CD1c-positive myeloid dendritic cell (primary cell): ENCODE data around the gene PDZK1IP1.
"Not testable (repeated sequence)": the region's sequence is repeated elsewhere in the genome, so short reads cannot be mapped to it uniquely, and the experiment has no call there.

Experiments used
- DNase-seq: peaks from one replicate; pipeline ENCODE4 v3.0.0-alpha.2; 2016; ENCODE audit errors: extremely low spot score

PDZK1IP1 gene

GRCh38 chr1:47223921-47224675 lies 34.3 kb upstream of the PDZK1IP1 start:
- no peak for DNase-seq

- DNase-seq = no peak
Observed at GRCh38 chr1:47223174-47223920, 33.5 kb upstream of the PDZK1IP1 start.

GRCh38 chr1:47222476-47222875 lies 32.6 kb upstream of the PDZK1IP1 start:
- peak; percentile 59 for DNase-seq

- DNase-seq = no peak
Observed at GRCh38 chr1:47219590-47220220, 29.9 kb upstream of the PDZK1IP1 start.

- DNase-seq = no peak
Observed at GRCh38 chr1:47219001-47219400, 29.2 kb upstream of the PDZK1IP1 start.

GRCh38 chr1:47216278-47217059 lies 26.6 kb upstream of the PDZK1IP1 start:
- no peak for DNase-seq

- no peak for DNase-seq
Observed at GRCh38 chr1:47215713-47216112, 25.9 kb upstream of the PDZK1IP1 start.

- peak; percentile 26 for DNase-seq
Observed at GRCh38 chr1:47214549-47214948, 24.7 kb upstream of the PDZK1IP1 start.

- no peak for DNase-seq
Observed at GRCh38 chr1:47213230-47213963, 23.6 kb upstream of the PDZK1IP1 start.

- DNase-seq = no peak
Observed at GRCh38 chr1:47212636-47213229, 22.9 kb upstream of the PDZK1IP1 start.

GRCh38 chr1:47211796-47212269 lies 22.0 kb upstream of the PDZK1IP1 start:
- peak; percentile 80 for DNase-seq

- no peak for DNase-seq
Observed at GRCh38 chr1:47210666-47211065, 20.8 kb upstream of the PDZK1IP1 start.

GRCh38 chr1:47209725-47210325 lies 20.0 kb upstream of the PDZK1IP1 start:
- no peak for DNase-seq

GRCh38 chr1:47209091-47209490 lies 19.3 kb upstream of the PDZK1IP1 start:
- DNase-seq = no peak

- no peak for DNase-seq
Observed at GRCh38 chr1:47208374-47208850, 18.6 kb upstream of the PDZK1IP1 start.

GRCh38 chr1:47207803-47208373 lies 18.1 kb upstream of the PDZK1IP1 start:
- no peak for DNase-seq

- DNase-seq = no peak
Observed at GRCh38 chr1:47205918-47206317, 16.1 kb upstream of the PDZK1IP1 start.

GRCh38 chr1:47203504-47203903 lies 13.7 kb upstream of the PDZK1IP1 start:
- DNase-seq = not testable (repeated sequence)

GRCh38 chr1:47201179-47201578 lies 11.3 kb upstream of the PDZK1IP1 start:
- no peak for DNase-seq

GRCh38 chr1:47198214-47198613 lies 8.4 kb upstream of the PDZK1IP1 start:
- DNase-seq = no peak
